NK-92 (cell line): ENCODE data around the gene ARMC3.
"Not testable (repeated sequence)": the region's sequence is repeated elsewhere in the genome, so short reads cannot be mapped to it uniquely, and the experiment has no call there.

Source experiments
- DNase-seq: peaks from one replicate; lab custom pipeline; 2025; ENCODE audit not compliant: unreplicated experiment; lab: John Stamatoyannopoulos, UW

The ARMC3 gene

GRCh38 chr10:23040002-23040401 is 112.1 kb downstream of the ARMC3 start:
- DNase-seq = no peak

- DNase-seq = no peak
Measured at GRCh38 chr10:23046027-23046426, 118.2 kb downstream of the ARMC3 start.

GRCh38 chr10:23047201-23048050 is 119.6 kb downstream of the ARMC3 start:
- DNase-seq = no peak

GRCh38 chr10:23048191-23048590 is 120.3 kb downstream of the ARMC3 start:
- DNase-seq = no peak

GRCh38 chr10:23051278-23051677 is 123.4 kb downstream of the ARMC3 start:
- no peak for DNase-seq

GRCh38 chr10:23051855-23052331 is 124.0 kb downstream of the ARMC3 start:
- DNase-seq = no peak

- DNase-seq = no peak
Measured at GRCh38 chr10:23053036-23053435, 125.2 kb downstream of the ARMC3 start.

- no peak for DNase-seq
Measured at GRCh38 chr10:23055424-23056185, 127.8 kb downstream of the ARMC3 start.

- DNase-seq = no peak
Measured at GRCh38 chr10:23056186-23056579, 128.3 kb downstream of the ARMC3 start.

- no peak for DNase-seq
Measured at GRCh38 chr10:23058366-23058765, 130.5 kb downstream of the ARMC3 start.

GRCh38 chr10:23060918-23061317 is 133.1 kb downstream of the ARMC3 start:
- DNase-seq = no peak

GRCh38 chr10:23063045-23063972 is 135.5 kb downstream of the ARMC3 start:
- DNase-seq = no peak

- DNase-seq = no peak
Measured at GRCh38 chr10:23063973-23064812, 136.3 kb downstream of the ARMC3 start.

- DNase-seq = not testable (repeated sequence)
Measured at GRCh38 chr10:23064813-23065114, 136.9 kb downstream of the ARMC3 start.

GRCh38 chr10:23065181-23065948 is 137.5 kb downstream of the ARMC3 start:
- DNase-seq = no peak

GRCh38 chr10:23067337-23067736 is 139.5 kb downstream of the ARMC3 start:
- no peak for DNase-seq

GRCh38 chr10:23067939-23068775 is 140.3 kb downstream of the ARMC3 start:
- DNase-seq = no peak

- DNase-seq = no peak
Measured at GRCh38 chr10:23069019-23069815, 141.4 kb downstream of the ARMC3 start.
